ENCODE data around the gene UBLCP1.

The UBLCP1 gene

GRCh38 chr5:159294921-159295320, 31.8 kb downstream of the UBLCP1 start:
- TF ChIP-seq CTCF (IDR thresholded peaks at IDR 0.05), result no peak

GRCh38 chr5:159301466-159301865, 38.4 kb downstream of the UBLCP1 start:
- TF ChIP-seq CTCF (IDR thresholded peaks at IDR 0.05), result no peak

GRCh38 chr5:159303286-159303685, 40.2 kb downstream of the UBLCP1 start:
- no peak for TF ChIP-seq CTCF (IDR thresholded peaks at IDR 0.05)

- TF ChIP-seq CTCF (IDR thresholded peaks at IDR 0.05), result no peak
Measured at GRCh38 chr5:159304961-159305595, 42.0 kb downstream of the UBLCP1 start.

- TF ChIP-seq CTCF (IDR thresholded peaks at IDR 0.05), result no peak
Measured at GRCh38 chr5:159309689-159310433, 46.8 kb downstream of the UBLCP1 start.

GRCh38 chr5:159310511-159310910, 47.4 kb downstream of the UBLCP1 start:
- TF ChIP-seq CTCF (IDR thresholded peaks at IDR 0.05), result no peak

GRCh38 chr5:159311063-159311462, 48.0 kb downstream of the UBLCP1 start:
- no peak for TF ChIP-seq CTCF (IDR thresholded peaks at IDR 0.05)
